Measurements from ENCODE around the gene MRPS9.

MRPS9 gene

GRCh38 chr2:105037572-105038382 is at the start of gene MRPS9:
Gene MRPS9, plus strand, starts transcription at chr2:105038069. Its CDS starts 24 bp downstream, at chr2:105038093.
- DNase-seq, result peak; percentile 89

DNA sequence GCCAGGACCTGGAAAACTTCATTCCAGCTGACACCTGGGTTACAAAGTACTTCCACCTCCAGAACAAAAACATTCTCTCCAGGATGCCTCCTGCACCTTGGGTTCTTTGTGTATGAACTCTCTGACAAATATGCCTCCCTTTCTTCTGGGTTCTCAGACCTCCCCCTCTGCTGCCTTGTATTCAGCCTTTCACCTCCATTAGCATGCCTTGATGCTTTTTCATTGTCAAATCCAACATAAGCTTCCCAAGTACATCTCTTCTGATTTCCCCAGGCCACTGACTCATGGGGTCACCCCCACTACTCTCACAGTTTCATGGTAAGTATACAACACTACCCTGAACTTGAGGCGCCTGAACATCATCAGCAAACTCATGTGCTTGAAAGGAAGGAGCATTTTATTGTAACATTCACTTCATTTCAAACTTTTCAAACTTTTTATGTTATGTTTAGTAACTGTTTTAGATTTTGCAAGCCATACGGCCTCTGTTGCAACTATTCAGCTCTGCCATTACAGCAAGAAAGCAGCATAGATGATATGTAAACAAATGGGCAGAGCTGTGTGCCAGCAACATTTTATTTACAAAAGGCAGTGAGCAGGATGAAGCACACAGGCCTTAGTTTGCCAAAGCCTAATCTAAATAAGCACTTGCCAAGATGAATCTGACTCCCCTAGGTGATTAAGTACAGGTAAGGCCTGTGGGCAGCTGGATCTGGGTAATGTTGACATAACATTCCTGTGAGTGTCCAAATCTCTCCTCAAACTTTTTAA is 32.5 kb upstream of the MRPS9 start:
- peak; percentile 47 for DNase-seq

- no peak for DNase-seq
Observed at GRCh38 chr2:105007367-105007766, 30.5 kb upstream of the MRPS9 start.

GRCh38 chr2:105032476-105032875 is 5.4 kb upstream of the MRPS9 start:
- no peak for DNase-seq

GRCh38 chr2:105034170-105034569 is 3.7 kb upstream of the MRPS9 start:
- no peak for DNase-seq

DNA sequence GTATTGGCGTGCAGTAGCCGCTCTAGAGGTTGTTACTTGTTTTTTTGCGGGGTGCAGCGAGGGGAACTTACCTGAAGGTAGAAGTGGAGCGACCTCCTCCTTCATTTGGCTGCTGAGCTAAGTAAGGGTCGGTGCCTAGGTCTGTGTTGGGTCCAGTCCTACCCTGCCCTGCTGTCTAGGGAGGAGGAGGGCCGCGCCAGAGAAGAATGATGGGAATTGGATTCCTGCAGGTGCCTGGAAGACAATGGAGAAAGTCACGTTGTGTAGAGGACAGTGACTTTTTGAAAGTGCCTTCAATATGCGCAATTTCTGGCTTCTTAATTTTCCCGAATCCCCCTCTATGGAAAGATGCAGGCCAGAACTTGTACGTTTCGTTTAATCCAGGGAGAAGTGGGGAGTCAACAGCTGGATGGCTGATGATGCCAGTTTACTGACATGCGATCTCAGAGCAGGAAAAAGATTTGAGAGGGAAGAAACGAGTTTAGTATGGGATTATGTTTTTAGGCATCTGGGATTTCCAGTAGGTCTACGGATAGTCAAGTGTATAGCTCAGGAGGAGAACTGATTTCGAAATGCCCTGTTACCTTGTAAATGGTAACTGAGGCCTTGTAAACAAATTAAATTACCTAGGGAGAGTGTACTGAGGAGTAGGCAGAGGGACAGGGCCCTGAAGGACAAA is 653 bp downstream of the MRPS9 start:
- peak; percentile 8 for DNase-seq

DNA sequence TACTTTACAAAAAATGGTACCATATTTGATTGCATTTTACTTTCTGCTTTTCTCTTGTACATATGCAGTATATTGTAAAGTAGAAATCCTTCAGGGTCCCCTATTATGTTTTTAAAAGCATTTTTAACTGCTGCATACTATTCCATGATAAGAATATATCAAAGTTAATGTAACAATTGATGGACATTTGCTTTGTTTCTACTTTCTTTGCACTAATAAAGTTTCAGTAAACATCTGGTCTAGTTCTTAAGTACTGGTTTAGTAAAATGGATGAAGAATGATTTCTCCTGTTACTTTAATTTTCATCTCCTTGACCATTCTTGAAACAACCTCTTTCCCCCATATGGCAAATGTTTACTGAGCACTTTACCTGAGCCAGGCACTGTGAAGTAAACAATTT is 1.7 kb downstream of the MRPS9 start:
- no peak for DNase-seq

- peak; percentile 20 for DNase-seq
Observed at GRCh38 chr2:105042189-105042588, 4.3 kb downstream of the MRPS9 start.

DNA sequence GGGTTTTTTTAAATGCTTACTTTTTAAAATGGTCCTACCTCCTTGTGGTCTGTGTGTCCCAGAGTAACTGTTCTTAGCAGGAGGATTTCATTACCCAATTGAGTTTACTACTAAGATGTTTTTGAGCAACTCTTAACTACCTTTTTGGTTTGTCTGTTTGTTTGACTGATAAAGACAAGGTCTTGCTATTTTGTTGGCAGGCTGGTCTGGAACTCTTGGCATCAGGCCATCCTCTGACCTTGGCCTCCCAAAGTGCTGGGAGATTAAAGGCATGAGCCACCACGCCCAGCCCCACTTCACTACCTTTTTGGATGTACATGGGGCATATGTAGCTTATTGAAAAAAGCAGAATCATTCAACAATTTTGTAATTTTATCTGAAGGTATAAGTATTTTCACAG is 14.9 kb downstream of the MRPS9 start:
- DNase-seq, result peak; percentile 23

DNA sequence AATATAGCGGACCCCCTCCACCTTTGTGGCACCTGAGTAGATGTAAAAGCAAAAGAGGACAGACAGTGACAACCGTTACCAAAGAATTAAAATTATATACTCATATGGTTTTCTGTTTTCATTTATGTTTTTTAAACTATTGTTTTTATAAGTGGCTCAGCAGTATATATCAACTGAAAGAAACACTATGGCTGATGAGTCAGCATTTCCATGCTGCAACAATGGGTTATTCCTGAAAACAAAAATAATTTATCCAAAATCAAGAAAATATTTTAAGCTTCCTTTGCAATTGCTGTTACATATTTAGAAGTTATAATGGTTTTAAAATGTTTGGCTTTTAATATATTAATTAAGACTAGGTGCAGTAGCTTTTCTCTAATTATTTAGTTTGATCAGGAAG is 17.7 kb downstream of the MRPS9 start:
- DNase-seq, result no peak

DNA sequence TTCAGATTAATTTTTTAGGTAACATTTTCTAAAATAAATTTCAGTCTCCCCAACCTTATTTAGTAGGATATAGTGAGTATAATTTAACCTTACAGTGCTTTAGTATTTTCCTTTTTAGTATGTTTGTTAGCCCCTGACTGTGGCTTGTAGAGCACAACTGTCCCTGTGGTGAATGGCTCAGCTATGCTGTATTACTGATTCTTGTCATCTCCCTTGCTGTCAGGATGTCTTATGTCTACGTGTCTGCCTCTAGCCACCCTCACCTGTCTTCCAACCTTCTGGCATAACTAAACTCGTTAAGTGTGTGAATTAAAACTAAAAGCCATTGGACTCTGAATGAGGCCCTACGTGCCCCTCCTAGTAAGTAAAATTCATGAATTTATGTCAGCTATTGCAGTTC is 18.4 kb downstream of the MRPS9 start:
- DNase-seq, result no peak

- no peak for DNase-seq
Observed at GRCh38 chr2:105057005-105057404, 19.1 kb downstream of the MRPS9 start.

- DNase-seq, result no peak
Observed at GRCh38 chr2:105061560-105061959, 23.7 kb downstream of the MRPS9 start.

DNA sequence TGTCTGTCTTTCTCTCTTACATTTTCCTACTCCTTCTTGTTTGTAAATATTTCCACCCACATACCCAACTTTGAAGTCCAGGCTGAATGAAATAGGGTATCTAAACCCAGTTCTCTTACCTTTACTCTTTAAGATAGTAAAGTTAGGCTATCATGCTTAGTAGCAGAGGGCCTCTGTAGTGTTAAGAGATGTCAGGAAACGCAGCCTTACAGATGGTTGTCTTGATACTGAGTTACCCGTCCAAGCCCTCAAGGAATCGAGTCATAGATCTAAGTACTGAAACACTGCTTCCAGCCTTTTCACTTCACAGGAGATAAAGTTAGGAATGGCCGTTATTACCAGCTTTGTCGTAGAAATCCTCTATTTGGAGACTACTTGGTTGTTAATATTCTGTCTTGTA is 24.3 kb downstream of the MRPS9 start:
- no peak for DNase-seq

DNA sequence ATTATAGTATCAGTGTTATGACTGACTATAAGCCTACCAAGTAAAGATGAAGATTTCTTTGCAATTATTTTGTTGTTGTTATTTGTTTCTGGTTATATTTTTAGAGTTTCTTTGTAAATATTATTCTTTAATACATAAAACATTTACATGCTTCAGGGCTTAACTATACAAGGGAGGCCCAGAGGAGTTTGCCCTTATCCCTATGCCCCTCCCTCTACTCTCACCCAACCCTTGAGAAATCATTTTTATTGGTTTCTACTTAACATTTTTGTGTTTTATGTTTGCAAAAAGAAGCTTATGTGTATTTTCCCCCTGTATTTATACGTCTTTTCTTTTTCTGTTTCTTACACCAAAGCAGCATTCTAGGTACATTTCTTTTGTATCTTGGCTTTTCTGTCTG is 30.5 kb downstream of the MRPS9 start:
- no peak for DNase-seq

- no peak for DNase-seq
Observed at GRCh38 chr2:105068875-105069274, 31.0 kb downstream of the MRPS9 start.

GRCh38 chr2:105070010-105070865 is 32.4 kb downstream of the MRPS9 start:
- no peak for DNase-seq

DNA sequence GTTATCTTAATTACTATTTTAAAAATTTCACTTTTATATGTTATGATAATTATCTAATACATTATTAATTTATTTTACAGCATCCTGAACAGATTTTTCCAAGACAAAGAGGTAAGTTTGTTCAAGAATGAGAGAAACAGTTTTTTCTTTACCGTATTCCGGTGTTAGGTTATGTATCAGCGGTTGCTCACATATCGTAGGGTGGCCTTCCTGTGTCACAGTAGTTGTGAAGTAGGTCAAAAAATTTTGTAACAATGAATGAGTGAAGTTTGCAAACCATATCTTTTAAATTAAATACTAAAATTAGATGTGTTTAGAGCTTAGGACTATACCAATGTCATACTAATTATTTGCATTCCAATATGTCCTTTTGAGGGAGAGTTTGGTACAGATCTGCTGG is 33.5 kb downstream of the MRPS9 start:
- DNase-seq, result no peak

GRCh38 chr2:105072039-105072438 is 34.2 kb downstream of the MRPS9 start:
- no peak for DNase-seq

GRCh38 chr2:105073591-105073990 is 35.7 kb downstream of the MRPS9 start:
- no peak for DNase-seq

DNA sequence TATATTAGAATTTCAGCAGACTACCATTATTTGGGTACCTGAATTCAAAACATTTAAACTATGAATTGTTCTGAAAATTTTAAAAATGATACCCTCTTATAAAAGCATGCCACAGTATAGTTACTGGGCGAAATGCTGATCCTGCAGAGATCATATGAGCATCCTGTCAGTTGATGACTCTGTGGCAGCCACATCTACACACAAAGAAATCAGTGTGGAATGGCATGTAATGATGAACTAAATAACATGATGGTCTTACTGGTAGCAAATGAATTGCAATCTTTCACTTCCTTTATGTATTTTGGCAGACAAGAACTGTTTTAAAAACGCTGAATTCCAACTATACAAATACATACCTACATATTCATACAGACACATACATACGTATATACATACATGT is 38.3 kb downstream of the MRPS9 start:
- DNase-seq, result no peak

- DNase-seq, result no peak
Observed at GRCh38 chr2:105078906-105079495, 41.1 kb downstream of the MRPS9 start.

All from NCI-H1105 treated with DMSO at 0.1 percent for 48 hours (cell line).